Dermis blood vessel endothelial cell (primary cell): Measurements from ENCODE around the gene SULT4A1. TPM values are rescaled to one million over a fixed set of nuclear protein-coding genes. Genes with fewer than 3 reads are reported as not detected.

Source experiments
- DNase-seq: peaks from one replicate; pipeline ENCODE4 v3.0.0; 2010
- total RNA-seq: library from RNA; depleted of rRNA; stranded (reverse); fragments of >200 nt; gene quantifications from 2 replicates; pipeline ENCODE4 v1.2.3, GENCODE V29; 2014

Gene SULT4A1
- total RNA-seq, 1 donor from 2014 or later, result not detected

DNA sequence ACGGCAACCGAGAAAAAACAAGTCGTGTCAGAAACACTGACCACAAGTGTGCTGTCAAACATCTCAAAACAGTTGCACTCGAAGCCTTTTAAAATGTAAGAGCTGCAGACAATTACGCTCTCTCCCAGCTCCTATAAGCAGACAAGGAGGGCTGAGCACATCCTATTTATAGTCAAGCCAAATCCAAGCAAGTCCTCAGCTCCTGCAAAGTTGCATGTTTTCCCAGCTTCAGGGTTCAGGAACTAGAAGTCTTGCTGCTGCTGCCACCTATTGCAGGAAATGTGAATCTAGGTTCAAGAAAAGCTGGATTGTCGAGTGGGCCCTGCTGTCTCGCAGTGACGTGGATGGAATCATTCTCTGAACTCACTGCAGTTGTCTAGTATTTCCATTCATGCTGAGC is 65.7 kb downstream of the SULT4A1 start:
- peak; percentile 21 for DNase-seq

DNA sequence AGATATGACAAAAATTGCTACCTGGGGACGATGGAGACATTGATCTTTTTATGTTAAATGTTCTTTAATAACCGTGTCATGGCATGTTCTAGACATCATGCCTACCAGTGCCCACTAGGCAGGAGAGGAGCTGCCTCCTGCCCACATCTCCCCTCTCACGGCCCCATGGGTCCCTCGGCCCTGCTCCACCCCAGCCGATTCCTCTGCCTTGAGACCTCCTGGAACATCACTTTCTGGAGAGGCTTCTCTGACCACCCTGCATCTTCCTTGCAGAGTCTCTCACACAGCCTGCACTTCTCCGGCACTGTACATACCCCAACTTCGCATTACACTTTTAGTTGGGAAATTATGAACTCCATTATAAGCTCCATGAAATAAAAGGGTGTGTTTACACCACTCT is 67.0 kb downstream of the SULT4A1 start:
- no peak for DNase-seq

DNA sequence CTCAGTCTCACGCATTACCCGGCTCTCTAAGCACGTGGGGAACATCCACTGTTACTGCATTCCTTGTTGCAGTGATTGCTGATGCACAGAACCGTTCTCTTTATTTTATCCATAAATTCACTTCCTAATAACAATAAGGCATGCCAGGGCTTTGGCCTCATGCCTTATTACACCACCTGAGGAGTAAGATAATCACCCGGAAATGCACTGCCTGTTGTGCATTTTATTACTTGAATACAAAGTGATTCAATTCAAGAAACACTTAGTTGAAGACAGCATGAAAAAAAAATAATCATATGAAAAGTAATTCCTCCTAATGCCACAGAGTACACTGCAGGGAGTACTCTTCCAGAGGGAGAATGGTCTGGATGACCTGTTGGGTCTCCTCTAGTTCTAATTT is 69.4 kb downstream of the SULT4A1 start:
- DNase-seq, result no peak

DNA sequence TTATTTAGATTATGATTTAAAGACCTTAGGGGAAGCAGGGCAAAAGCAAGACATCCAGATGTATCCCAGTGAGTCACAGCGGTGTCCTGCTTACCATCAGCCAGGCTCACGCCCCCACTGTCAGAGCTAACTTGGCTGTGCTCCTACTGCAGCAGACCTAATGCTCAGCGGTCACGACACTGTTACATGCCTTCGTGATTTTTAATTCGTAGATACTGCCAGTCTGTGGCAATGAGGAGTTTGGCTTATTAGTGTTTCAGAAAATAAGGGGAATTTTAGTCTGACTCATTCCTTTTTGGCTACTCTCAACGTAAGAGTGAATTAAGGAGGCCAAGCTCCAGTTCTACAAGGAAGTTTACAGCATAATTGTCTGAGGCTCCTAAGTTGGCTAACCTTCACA is 72.9 kb downstream of the SULT4A1 start:
- no peak for DNase-seq

DNA sequence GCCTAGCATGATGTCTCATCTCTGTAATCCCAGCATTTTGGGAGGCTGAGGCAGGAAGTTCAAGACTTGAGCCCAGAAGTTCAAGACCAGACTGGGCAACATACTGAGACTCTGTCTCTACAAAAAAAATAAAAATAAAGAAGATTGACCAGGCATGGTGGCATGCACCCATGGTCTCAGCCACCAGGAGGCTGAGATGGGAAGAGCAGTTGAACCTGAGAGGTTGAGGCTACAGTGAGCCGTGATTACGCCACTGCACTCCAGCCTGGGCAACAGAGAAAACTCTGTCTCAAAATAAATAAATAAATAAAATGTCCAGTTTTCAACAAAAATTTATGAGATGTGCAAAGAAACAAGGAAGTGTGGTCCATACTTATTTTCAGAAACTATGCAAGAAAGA is 78.5 kb downstream of the SULT4A1 start:
- no peak for DNase-seq

DNA sequence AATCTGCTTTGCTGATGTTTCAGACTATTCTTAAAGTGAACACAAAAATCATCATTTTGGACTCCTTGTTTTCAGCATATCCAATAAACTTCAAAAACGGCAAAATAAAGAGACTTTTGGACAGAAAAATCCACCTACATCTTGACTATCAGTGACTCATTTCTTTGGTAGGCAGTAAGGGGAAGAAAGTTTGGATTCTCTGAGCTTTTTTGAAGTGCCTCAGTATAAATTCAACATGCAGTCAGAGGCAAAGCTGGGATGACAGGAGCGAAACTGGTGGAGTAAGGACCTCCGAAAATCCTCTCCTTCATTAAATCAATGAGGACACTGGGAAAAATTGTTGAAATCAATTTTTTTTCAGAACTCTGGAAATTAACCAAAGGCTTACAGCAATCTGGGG is 79.9 kb downstream of the SULT4A1 start:
- DNase-seq, result no peak

DNA sequence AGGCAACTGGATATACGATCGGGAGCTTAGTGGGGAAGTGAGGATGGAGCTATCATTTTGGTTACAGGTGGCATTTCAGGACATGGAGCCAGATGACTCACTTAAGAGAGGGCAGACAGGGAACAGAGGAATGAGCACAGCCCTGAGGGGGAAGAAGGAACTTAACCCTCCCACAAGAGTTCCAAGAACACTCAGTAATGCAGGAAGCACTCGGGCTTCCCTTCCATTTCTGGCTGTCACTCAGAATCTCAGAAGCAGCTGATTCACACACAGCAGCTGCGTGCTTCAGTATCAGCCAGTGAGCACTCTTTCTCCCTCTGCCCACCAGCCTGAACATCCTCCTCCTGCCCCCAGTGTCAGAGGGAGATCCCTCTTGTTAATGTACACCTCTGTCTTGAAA is 85.0 kb downstream of the SULT4A1 start:
- DNase-seq, result peak; percentile 26

DNA sequence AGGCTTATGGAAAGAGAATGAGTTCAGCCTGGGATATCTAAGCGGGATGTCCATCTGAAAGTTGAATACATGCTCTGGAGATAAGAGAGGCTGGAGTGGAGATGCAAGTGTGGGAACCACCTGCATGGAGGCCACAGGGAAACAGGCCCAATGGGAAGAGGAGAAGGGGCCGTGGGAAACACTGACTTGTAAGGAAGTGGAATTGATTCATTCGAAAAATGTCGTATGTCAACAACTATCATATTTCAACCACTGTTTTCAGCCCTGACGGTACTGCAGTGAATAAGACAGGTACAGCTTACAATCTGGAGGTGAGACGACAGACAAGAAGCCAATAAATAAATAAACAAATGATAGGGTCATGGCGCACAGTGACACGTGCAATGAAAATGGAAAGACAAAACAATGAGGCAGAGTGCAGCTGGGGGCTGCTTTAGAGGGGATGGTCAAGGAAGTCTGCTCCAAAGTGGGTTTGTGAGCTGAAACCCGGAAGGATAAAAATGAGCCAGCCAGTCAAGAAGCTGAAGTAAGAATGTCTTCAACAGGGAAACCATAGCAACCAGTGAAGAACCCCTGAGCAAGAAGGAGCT is 86.1 kb downstream of the SULT4A1 start:
- no peak for DNase-seq

Other genes with a start within 250 kb of the SULT4A1 start
- under 0.01 and 0.33 TPM in 2 replicates for gene EFCAB6, start 50.2 kb downstream of the SULT4A1 start, total RNA-seq
- gene PNPLA5, start 29.5 kb upstream of the SULT4A1 start, total RNA-seq, result not detected in 2 replicates
- gene PNPLA3, start 61.3 kb upstream of the SULT4A1 start, total RNA-seq, result 1.0 and 2.7 TPM in 2 replicates
- 53.6 and 57.9 TPM in 2 replicates for gene SAMM50, start 92.9 kb upstream of the SULT4A1 start, total RNA-seq
- gene PARVB, start 161.8 kb upstream of the SULT4A1 start, total RNA-seq, result 102 and 247 TPM in 2 replicates